SKM-1 treated with dmso at 0.1 percent for 144 hours (cell line): ENCODE measurements around the gene DHRSX.
"Not testable (repeated sequence)": the region's sequence is repeated elsewhere in the genome, so short reads cannot be mapped to it uniquely, and the experiment has no call there.

Source experiments
- DNase-seq: peaks from one replicate; lab custom pipeline; 2025; ENCODE audit not compliant: unreplicated experiment; lab: John Stamatoyannopoulos, UW

The DHRSX gene

DNA sequence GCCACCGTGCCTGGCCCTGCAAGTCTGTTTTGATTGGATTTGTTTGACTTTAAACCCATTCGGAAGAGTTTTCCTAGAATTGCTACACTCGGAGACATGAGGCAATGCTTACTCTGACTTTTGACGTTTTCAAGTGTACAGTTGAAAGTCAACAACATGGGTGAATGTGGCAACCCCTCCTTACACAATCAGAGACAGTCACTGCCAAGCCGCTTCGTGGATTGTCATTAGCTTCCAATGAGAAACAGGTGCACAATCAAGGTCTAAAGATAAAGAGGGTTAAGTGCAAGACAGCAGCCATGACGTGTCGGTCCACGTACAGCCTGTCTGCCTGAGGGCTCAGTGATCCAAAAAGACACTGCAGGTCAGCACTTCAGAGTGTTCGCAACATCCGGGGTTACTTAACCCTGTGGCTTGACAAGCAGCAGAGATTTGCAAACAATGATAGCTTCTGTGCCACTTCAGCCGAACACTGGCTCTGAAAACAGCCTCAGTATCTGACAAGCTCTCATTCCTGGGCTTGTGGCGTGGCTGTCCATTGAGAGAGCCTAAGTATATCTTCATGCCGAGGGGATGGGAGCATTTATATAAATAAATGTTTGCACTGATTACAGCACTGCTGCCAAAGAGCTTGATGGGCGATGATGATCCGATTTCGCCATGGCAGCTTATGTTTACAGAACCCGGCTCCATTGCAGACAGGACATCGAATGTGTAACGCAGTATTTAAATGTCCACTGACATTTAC lies 180.0 kb downstream of the DHRSX start:
- DNase-seq, result no peak

- no peak for DNase-seq
Measured at GRCh38 chrX:2320089-2320488, 180.7 kb downstream of the DHRSX start.

GRCh38 chrX:2318371-2318770 lies 182.4 kb downstream of the DHRSX start:
- DNase-seq, result no peak

GRCh38 chrX:2317527-2318055 lies 183.2 kb downstream of the DHRSX start:
- DNase-seq, result no peak

- DNase-seq, result no peak
Measured at GRCh38 chrX:2316534-2316933, 184.2 kb downstream of the DHRSX start.

DNA sequence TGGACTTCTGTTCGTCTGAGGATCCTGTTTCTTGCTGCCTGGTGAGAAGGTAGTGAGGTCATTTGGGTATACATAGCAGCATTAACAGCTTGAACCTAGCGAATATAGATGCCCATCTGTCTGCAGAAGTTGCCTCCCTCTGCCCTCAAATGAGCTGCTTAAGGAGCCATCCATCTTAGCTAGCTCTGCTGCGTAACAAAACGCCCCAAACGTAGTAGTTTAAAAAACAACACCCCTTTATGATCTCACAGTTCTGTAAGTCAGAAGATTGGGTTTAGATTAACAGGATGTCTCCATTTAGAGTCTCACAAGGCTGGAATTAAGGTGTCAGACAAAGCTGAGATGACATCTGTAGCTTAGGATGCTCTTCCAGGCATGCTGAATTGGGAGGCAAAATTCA lies 185.3 kb downstream of the DHRSX start:
- DNase-seq, result no peak

DNA sequence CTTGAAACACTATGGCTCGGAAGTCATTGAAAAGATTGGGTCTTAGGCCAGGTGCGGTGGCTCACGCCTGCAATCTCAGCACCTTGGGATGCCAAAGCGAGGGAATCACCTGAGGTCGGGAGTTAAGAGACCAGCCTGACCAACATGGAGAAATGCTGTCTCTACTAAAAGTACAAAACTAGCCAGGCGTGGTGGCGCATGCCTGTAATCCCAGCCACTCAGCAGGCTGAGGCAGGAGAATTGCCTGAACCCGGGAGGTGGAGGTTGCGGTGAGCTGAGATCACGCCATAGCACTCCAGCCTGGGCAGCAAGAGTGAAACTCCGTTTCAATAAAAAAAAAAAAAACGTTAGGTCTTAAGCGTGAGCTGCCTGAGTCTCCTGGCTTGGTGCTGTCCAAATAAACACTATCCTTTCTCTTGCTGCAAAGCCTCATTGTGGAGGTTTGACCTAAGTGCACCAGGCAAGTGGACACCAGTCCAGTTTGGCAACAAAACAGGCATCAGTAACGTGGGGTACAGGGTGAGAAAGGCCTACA lies 185.9 kb downstream of the DHRSX start:
- DNase-seq, result no peak

- DNase-seq, result no peak
Measured at GRCh38 chrX:2313864-2314640, 186.7 kb downstream of the DHRSX start.

DNA sequence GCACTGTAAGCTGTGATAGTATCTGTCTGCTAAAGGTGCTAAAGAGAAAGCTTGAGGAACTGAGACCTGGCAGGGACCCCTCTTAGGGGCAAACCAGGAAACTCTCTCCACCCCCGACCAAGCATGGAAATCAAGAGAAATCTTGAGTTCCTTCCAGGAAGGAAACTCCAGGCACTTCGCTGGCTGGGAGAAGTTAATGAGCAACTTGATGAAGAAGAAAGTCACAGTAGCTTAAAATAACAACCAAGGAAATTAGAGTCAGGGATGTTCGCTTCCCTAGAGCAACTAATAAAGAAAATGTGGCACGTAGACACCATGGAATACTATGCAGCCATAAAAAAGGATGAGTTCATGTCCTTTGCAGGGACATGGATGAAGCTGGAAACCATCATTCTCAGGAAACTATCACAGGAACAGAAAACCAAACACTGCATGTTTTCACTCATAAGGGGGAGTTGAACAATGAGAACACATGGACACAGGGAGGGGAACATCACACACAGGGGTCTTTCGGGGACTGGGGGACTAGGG lies 188.7 kb downstream of the DHRSX start:
- not testable (repeated sequence) for DNase-seq

GRCh38 chrX:2311501-2311900 lies 189.3 kb downstream of the DHRSX start:
- no peak for DNase-seq

DNA sequence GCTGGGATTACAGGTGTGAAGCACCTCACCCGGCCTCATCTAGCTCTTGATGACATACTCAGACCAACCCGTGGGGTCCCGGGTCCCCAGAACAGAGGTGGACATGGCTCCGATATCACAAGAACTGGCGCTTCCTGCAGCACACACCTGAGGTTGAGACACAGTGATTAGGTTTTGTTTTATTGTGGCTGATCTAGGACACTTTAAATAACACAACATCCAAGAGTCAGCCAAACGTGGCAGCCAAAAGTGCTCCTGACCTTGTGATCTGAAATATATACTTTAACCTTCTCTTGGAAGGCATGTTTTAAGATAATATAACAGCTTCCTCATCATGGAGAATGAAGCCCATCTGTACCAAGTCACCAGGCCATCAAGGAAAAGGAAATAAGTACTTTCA lies 198.9 kb downstream of the DHRSX start:
- DNase-seq, result no peak

DNA sequence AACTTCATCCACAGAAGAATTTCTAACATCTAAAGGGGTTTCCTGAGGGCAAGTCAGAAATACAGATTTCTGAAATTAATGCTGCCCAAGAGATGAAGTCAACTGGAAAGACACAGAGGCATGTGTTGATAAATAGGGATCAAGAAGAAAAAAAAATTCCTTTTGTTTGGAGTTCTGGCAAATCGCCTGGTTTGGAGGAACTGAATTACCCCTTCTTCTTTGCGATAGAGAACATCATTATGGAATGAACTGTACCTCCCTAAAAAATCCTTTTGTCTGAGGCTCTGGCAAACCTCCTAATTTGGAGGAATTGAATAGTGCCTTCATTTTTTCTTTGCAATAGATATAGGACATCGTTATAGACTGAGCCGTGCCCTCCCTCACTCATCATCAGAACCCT lies 200.9 kb downstream of the DHRSX start:
- no peak for DNase-seq

DNA sequence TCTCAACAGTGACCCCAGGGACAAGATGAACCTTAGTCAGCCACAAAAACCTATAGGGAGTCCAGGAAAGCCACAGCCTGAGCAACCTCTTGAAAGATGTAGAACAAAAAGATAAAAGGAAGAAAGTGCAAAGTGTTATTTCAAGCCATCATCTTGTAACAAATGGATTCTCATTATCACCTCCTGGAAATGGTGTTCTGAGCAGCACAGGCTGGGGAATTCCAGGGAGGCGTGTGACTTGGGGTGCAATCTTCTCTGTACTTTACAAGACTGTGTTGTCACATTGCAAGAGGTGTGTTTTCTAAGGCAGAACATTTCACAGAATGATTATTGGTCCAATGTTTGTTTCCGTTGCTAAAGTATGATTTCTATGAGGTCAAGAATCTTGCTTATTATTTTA lies 214.0 kb downstream of the DHRSX start:
- no peak for DNase-seq

- no peak for DNase-seq
Measured at GRCh38 chrX:2284601-2285000, 216.2 kb downstream of the DHRSX start.

- DNase-seq, result no peak
Measured at GRCh38 chrX:2284133-2284532, 216.6 kb downstream of the DHRSX start.

- DNase-seq, result no peak
Measured at GRCh38 chrX:2283111-2283859, 217.5 kb downstream of the DHRSX start.

- DNase-seq, result no peak
Measured at GRCh38 chrX:2282490-2283090, 218.2 kb downstream of the DHRSX start.

GRCh38 chrX:2272337-2272736 lies 228.4 kb downstream of the DHRSX start:
- no peak for DNase-seq

GRCh38 chrX:2271595-2271994 lies 229.2 kb downstream of the DHRSX start:
- not testable (repeated sequence) for DNase-seq

DNA sequence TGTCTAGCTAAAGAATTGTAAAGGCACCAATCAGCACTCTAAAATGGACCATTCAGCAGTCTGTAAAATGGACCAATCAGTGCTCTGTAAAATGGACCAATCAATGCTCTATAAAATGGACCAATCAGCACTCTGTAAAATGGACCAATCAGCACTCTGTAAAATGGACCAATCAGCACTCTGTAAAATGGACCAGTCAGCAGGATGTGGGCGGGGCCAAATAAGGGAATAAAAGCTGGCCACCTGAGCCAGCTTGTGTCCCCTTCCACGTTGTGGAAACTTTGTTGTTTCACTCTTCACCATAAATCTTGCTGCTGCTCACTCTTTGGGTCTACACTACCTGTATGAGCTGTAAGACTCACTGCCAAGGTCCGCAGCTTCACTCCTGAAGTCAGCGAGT lies 230.0 kb downstream of the DHRSX start:
- not testable (repeated sequence) for DNase-seq

GRCh38 chrX:2267890-2268289 lies 232.9 kb downstream of the DHRSX start:
- no peak for DNase-seq
